Endothelial cell of hepatic sinusoid (primary cell): ENCODE measurements around the gene ERAP2.

Source experiments
- in situ Hi-C: cut with HindIII; loops from 2 replicates; pipeline ENCODE4 v1.10.0; 2017; ENCODE audit warnings: low sequenced_read_pairs

The ERAP2 gene

GRCh38 chr5:96885518-96886338, 9.4 kb downstream of the ERAP2 start:
- in situ Hi-C loops: no loop called here

- in situ Hi-C loops: no loop called here
Observed at GRCh38 chr5:96893342-96893741, 17.0 kb downstream of the ERAP2 start.

- in situ Hi-C loops: no loop called here
Observed at GRCh38 chr5:96896276-96896675, 20.0 kb downstream of the ERAP2 start.

- in situ Hi-C loops: no loop called here
Observed at GRCh38 chr5:96896806-96897205, 20.5 kb downstream of the ERAP2 start.

- in situ Hi-C loops: no loop called here
Observed at GRCh38 chr5:96901384-96901783, 25.1 kb downstream of the ERAP2 start.

- in situ Hi-C loops: no loop called here
Observed at GRCh38 chr5:96901841-96902240, 25.5 kb downstream of the ERAP2 start.

GRCh38 chr5:96902876-96903275, 26.6 kb downstream of the ERAP2 start:
- in situ Hi-C loops: no loop called here

GRCh38 chr5:96903300-96903699, 27.0 kb downstream of the ERAP2 start:
- in situ Hi-C loops: no loop called here

- in situ Hi-C loops: no loop called here
Observed at GRCh38 chr5:96904054-96904931, 28.0 kb downstream of the ERAP2 start.

- in situ Hi-C loops: no loop called here
Observed at GRCh38 chr5:96905864-96906263, 29.6 kb downstream of the ERAP2 start.

- in situ Hi-C loops: no loop called here
Observed at GRCh38 chr5:96909003-96909402, 32.7 kb downstream of the ERAP2 start.

GRCh38 chr5:96909435-96909834, 33.1 kb downstream of the ERAP2 start:
- in situ Hi-C loops: no loop called here

- in situ Hi-C loops: no loop called here
Observed at GRCh38 chr5:96911139-96911538, 34.8 kb downstream of the ERAP2 start.

- in situ Hi-C loops: no loop called here
Observed at GRCh38 chr5:96913233-96913632, 36.9 kb downstream of the ERAP2 start.

- in situ Hi-C loops: no loop called here
Observed at GRCh38 chr5:96919754-96920197, 43.5 kb downstream of the ERAP2 start.

- in situ Hi-C loops: no loop called here
Observed at GRCh38 chr5:96920744-96921355, 44.5 kb downstream of the ERAP2 start.

- in situ Hi-C loops: no loop called here
Observed at GRCh38 chr5:96922499-96923244, 46.4 kb downstream of the ERAP2 start.

- in situ Hi-C loops: no loop called here
Observed at GRCh38 chr5:96924016-96924443, 47.7 kb downstream of the ERAP2 start.

- in situ Hi-C loops: no loop called here
Observed at GRCh38 chr5:96926276-96926675, 50.0 kb downstream of the ERAP2 start.

GRCh38 chr5:96927008-96927407, 50.7 kb downstream of the ERAP2 start:
- in situ Hi-C loops: no loop called here
